NB4 (cell line): ENCODE results near the gene COL1A2.

Experiments
- DNase-seq: peaks from one replicate; pipeline ENCODE4 v3.0.0; 2010; ENCODE audit warnings: low read depth
- H3K4me3 ChIP-seq: one replicate; pipeline ENCODE4 v1.5.1; 2011; ENCODE audit warnings: mild to moderate bottlenecking, low read depth, low read length, moderate library complexity
- MYC ChIP-seq: IDR thresholded peaks from 2 replicates; pipeline ENCODE4 v1.6.1; 2011; ENCODE audit warnings: low read depth, low read length
- POLR2A ChIP-seq: IDR thresholded peaks from 2 replicates; pipeline ENCODE4 v1.6.1; 2011; ENCODE audit warnings: mild to moderate bottlenecking; ENCODE audit not compliant: insufficient read length; ENCODE audit errors: extremely low read depth
- TF ChIP-seq, protein P1 (sequence below): IDR thresholded peaks from one replicate; pipeline ENCODE4 v1.5.1; 2012; ENCODE audit warnings: low read depth, low read length
- TF ChIP-seq, protein P2 (sequence below): IDR thresholded peaks from 2 replicates; pipeline ENCODE4 v1.6.1; 2011; ENCODE audit warnings: low read depth, low read length

Gene COL1A2

DNA sequence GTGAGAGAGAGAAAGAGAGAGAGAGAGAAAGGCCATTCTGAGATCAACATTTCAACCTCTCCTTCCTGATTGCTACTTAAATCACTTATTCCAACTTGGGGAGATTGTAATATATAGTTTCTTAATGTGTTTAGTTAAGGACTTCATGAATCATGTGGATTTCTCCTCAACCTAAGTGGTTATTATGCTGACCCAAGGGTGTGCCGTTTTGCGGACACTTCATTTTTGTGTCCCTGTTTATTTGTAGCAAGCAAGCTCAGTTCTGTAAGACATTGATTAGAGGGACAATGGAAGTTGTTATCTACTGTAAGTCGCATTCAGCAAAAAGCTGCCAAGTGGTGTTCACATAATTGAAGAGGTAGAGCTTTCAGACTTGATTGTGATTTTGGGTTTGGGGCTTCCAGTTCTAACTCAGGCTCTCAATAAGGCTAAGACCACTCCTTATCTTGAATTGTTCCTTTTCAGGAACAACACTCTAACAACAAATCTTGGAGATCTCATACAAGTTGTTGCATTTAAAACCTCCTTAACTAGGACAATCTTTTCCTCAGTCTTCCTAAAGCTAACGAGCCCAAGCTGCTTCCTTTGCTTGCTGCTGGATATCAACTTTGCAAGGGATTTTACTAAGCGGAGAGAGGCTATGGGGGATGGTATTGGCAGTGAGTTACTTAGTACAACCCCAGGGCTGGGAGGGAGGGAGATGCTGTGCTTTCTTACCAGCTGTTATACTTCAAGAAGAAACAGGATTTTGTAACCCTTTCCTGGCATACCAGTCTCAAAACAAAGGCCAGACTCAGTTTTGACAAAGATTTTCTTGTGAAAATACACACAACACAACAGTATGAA lies 19.8 kb upstream of the COL1A2 start:
- no peak overlapping the region for H3K4me3 ChIP-seq
- TF ChIP-seq POLR2A: no peak
- TF ChIP-seq, protein P1, sequence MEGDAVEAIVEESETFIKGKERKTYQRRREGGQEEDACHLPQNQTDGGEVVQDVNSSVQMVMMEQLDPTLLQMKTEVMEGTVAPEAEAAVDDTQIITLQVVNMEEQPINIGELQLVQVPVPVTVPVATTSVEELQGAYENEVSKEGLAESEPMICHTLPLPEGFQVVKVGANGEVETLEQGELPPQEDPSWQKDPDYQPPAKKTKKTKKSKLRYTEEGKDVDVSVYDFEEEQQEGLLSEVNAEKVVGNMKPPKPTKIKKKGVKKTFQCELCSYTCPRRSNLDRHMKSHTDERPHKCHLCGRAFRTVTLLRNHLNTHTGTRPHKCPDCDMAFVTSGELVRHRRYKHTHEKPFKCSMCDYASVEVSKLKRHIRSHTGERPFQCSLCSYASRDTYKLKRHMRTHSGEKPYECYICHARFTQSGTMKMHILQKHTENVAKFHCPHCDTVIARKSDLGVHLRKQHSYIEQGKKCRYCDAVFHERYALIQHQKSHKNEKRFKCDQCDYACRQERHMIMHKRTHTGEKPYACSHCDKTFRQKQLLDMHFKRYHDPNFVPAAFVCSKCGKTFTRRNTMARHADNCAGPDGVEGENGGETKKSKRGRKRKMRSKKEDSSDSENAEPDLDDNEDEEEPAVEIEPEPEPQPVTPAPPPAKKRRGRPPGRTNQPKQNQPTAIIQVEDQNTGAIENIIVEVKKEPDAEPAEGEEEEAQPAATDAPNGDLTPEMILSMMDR: no peak
- TF ChIP-seq, protein P2, sequence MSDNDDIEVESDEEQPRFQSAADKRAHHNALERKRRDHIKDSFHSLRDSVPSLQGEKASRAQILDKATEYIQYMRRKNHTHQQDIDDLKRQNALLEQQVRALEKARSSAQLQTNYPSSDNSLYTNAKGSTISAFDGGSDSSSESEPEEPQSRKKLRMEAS: no peak
- TF ChIP-seq MYC: no peak
- DNase-seq: no peak

DNA sequence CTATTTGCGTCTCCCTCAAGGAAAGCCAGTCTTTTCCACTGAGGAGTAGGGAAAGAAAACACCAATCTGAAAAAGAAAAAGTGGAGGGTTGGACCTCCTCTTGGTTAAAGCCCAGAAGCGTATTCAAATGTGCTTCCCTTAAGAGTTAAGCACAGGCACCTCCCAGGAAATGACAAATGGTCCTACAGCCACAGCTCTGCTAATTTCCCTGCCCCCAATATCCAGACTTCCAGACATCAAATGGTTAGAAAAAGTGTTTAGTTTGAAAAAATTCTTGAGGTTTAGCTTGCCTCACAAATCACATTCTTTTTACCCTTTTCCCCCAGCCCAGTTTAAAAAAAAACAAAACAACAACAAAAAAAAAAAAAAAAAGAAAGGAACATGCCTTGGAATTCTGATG lies 19.0 kb upstream of the COL1A2 start:
- no peak for DNase-seq

DNA sequence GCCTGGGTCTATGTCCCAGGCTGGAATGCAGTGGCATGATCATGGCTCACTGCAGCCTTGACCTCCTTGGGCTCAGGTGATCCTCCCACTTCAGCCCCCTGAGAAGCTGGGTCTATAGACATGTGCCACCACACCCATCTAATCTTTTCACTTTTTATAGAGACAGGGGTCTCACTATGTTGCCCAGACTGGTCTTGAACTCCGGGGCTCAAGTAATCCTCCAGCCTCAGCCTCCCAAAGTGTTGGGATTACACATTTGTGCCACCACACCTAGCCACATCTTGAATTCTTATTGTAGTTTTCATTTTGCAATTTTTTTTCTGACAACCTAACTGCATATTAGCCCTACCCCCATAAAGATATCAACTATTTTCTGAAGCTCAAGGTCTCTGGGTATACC lies 18.4 kb upstream of the COL1A2 start:
- H3K4me3 ChIP-seq: no peak overlapping the region
- TF ChIP-seq, protein P1: no peak
- TF ChIP-seq MYC (no peak), POLR2A (no peak)
- TF ChIP-seq, protein P2: no peak

More for the DNA sequence above, 19.0 kb upstream of the COL1A2 start:
- TF ChIP-seq MYC: no peak
- no peak for TF ChIP-seq POLR2A
- TF ChIP-seq, protein P2: no peak
- TF ChIP-seq, protein P1: no peak
- no peak overlapping the region for H3K4me3 ChIP-seq

DNA sequence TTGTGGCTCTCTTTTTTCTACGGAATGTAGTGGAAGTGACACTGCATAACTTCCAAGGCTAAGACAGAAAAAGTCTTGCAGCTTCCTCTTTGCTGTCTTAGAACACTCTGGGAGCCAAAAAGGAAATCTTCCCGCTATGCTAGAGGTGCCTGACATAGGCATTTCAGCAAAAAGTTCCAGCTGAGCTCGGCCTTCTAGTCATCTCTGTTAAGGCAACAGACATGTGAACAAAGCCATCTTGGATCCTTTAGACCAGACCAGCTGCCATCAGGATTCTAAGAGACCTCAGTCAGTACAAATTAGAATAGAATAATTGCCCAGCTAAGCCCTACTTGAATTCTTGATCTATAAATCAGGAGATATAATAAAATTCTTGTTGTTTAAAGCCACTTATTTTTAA lies 16.3 kb upstream of the COL1A2 start:
- TF ChIP-seq, protein P2: no peak
- DNase-seq: no peak
- H3K4me3 ChIP-seq: no peak overlapping the region

More for the DNA sequence above, 18.4 kb upstream of the COL1A2 start:
- DNase-seq: no peak

DNA sequence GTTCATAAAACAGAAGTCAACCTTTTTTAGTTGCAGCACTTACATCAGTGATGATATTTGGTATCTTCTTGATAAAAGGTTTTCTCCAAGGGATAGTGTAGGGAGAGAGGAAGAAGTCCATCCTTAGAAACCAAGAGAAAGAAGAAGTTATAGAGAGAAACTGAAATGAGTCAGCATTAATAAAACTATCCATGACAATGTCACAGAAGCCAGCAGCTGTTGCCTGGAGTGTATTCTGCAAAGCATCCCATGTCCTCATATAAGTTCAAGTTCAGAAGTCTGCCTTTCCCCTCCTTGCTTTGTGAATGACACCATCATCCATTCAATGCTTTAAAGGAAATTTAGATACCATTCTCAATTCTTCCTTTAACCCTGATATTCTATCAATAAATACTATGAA lies 14.4 kb upstream of the COL1A2 start:
- no peak for DNase-seq
- no peak overlapping the region for H3K4me3 ChIP-seq
- TF ChIP-seq POLR2A (no peak), MYC (no peak)
- TF ChIP-seq, protein P2: no peak
- TF ChIP-seq, protein P1: no peak

DNA sequence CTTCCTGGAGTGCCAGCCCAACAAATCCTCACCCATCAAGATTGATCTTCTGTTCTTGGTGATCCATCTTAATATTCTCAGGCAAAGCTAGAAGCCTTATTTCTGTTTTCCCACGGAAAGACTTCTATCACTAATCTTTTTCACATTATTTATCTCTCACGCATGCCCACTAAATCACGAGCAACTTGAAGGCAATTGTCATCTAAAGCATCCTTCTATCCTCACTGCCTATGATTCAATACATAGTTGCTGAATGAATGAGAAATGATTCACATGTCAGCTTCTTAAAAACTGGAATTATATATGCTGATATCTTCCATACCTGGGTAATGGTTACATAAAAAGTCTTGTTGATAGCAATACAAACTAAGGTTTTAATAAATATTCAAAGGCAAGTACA lies 12.6 kb upstream of the COL1A2 start:
- no peak overlapping the region for H3K4me3 ChIP-seq
- TF ChIP-seq, protein P2: no peak
- no peak for TF ChIP-seq POLR2A
- no peak for DNase-seq

DNA sequence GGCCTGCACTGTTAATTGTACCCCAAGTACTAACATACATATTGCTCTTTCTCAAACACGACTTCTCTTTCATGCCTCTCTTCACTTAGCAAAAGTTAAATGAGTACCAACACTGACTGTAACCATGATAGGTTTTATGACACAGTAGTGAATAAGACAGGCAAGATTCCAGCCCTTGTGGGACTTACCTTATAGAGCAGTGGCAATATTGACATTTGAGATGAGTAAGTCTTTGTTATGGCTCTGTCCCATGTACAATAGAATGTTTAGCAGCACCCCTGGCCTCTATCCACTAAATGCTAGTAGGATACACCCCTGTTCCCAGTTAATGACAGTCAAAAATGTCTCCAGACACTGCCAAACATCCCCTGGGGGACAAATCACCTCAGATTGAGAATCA lies 11.9 kb upstream of the COL1A2 start:
- DNase-seq: no peak
- TF ChIP-seq, protein P2: no peak
- TF ChIP-seq, protein P1: no peak
- TF ChIP-seq POLR2A: no peak
- TF ChIP-seq MYC: no peak
- H3K4me3 ChIP-seq: no peak overlapping the region
